ENCODE measurements around the gene CRHR1.
"Not testable (repeated sequence)": the region's sequence is repeated elsewhere in the genome, so short reads cannot be mapped to it uniquely, and the experiment has no call there.

The CRHR1 gene

DNA sequence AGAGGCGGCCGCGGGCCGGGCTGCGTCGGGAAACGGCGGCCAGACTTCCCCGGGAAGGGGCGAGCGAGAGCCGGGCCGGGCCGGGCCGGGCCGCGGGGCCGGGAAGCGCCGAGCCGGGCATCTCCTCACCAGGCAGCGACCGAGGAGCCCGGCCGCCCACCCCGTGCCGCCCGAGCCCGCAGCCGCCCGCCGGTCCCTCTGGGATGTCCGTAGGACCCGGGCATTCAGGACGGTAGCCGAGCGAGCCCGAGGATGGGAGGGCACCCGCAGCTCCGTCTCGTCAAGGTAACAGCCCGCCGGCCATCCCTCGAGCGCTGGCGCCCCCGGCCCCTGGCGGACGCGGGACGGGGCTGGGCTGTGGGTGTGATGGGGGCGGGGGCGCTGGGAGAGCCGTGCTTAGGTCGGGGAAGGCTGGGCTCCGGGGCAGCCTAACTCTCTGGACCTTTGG, at the start of gene CRHR1:
TSS of gene CRHR1 (plus strand) at position 28 of the 448 bp plus-strand sequence. CDS start at position 253, 225 bp downstream.
- DNase-seq (ENCODE audit: low read depth) = no peak

DNA sequence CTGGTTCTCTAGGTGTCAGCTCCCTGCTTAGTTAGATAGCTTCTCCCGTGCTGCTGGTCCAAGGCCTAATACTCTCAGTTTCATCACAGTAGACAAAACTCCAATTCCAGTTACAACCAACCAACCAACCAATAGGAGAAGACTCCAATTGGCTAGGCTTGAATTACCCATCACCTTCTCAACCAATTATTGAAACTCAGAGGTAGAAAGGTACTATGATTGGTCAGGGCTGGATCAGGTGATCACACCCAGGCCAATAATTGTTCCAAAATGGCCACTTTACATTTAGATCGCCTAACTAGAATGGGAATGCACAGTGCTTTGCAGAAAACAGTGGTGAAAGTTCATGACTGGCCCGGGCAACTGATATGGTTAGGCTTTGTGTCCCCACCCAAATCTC, 49.5 kb upstream of the CRHR1 start:
- no peak for DNase-seq (ENCODE audit: low read depth)

DNA sequence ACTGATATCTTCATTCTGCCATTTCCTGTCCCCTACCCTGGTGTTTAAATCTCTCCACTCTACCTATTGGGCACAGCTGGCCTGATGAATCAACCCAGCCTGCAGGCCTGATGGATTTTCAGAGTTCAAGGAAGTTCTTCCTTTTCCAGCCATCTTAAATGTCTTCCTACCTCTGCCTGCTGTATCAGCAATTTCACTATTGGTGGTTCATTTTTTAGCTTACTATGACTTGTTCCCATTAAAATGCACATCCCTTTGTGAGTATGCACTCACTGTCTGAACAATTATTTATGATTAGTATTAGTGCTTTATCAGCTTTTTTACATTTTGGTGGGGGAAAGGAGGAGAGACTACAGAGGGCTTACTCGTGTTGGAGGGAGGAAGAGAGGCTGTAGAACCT, 48.6 kb upstream of the CRHR1 start:
- DNase-seq (ENCODE audit: low read depth) = no peak

DNA sequence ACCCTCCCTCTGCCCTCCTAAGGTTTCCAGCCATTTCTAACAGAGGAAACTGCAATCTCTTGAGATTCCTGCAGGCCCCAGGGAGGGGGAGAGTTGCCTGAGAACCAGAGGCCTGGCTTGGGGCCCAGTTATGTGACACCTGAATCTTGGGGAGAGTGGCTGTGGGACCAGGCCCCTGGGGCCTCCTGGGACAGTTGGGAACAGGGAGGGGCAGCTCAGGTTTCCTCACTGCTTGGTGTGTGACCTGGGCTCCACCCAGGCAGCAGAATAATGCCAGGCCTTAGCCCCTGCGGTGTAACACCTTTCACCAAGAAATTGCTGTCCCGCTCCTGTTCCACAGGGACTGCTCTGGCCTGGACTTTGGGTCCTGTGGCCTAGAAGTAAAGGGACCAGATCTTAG, 44.3 kb upstream of the CRHR1 start:
- no peak for DNase-seq (ENCODE audit: low read depth)

DNA sequence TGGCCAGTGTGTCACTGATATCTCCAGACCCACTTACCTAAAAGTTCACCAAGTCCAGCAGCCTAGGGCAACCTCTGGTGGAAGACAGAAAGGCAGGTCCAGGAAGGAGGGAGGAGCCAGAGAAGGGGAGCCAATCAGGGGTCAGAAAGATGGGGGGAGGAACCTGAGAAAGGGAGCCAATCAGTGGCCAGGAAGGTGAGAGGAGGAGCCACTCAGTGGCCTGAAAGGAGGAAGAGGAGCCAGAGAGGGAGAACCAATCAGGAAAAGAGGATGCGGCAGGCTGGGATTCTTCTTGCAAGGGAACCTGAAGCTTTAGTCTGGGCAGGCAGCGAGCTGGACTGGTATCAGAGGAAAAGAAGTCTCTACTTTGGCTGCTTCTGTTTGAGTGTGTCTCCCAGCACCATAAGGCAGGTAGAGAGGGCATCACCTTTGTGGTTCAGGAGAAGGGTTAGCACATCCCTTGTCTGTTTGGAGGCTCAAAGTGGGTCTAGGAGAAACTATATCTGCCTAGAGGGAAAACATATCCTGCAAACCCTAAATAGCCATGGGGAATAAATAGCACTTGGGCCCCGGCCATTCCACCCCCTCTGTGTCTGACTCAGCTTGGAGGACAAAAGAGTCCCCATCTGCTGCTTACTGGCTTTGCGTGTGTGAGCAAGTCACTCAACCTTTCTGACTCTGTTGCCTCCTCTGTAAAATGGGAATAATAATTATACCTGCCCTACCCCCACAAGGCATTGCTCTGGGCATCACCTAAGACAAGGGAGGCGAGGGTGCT, 43.4 kb upstream of the CRHR1 start:
- no peak for DNase-seq (ENCODE audit: low read depth)

DNA sequence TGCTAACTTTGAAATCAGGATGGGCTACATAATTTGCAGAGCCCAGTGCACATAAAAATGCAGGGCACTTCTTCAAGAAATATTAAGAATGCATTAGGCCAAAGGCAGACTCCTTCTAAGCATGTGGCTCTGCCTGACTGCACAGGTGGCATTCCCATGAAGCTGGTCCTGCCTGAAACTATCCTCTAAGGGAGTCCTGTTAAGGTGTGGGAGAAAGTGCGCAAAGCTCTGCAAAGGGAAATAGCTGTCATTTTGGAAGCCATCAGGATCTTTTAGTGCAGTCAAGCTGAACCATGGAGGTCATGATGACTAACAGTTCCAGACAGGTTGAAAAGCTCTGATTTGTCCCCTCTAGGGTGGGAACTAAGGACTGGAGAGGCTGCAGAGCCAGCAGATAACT, 41.9 kb upstream of the CRHR1 start:
- no peak for DNase-seq (ENCODE audit: low read depth)

DNA sequence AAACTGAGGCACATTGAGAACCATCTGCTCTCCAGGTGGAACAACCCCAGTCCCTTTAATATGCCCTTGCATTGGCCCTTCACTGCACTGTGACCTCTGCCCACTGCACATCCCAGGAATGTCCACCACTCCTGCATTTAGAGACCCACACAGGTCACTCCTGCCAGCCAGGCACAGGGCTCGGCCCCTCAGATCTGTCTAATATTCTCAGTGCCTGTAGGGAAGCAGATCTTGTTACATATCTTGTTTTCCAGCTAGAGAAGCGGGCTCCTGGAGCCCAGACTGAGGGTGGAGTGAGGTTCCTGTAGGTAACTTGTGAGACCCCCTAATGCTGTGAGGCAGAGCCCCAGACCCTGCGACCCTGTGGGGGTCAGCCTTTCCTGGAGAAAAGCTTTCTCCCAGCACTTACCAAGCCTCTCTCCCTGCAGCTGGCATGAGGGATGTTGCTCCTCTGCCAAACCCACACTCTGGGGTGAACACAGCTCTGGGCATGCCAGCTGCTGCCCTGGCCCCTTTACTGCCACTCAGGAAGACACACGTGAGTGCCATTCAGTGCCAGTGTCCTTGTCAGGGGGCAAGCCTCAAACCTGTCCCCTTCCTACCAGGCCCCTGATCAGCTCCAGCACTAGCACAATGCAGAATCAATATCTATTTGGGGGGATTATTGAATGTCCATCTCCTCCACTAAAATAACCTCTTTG, 40.3 kb upstream of the CRHR1 start:
- DNase-seq (ENCODE audit: low read depth) = no peak

DNA sequence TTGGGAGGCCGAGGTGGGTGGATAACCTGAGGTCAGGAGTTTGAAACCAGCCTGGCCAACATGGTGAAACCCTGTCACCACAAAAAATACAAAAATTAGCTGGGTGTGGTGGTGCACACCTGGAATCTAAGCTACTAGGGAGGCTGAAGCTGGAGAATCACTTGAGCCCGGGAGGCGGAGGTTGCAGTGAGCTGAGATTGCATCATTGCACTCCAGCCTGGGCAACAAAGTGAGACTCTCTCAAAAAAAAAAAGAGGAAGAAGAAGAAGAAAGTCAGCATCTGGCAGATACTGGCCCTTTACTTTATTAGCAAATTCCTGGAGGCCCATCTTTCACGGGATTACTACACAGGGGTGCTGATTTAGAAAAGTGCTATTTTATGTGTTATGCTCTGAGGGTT, 39.3 kb upstream of the CRHR1 start:
- DNase-seq (ENCODE audit: low read depth) = not testable (repeated sequence)

DNA sequence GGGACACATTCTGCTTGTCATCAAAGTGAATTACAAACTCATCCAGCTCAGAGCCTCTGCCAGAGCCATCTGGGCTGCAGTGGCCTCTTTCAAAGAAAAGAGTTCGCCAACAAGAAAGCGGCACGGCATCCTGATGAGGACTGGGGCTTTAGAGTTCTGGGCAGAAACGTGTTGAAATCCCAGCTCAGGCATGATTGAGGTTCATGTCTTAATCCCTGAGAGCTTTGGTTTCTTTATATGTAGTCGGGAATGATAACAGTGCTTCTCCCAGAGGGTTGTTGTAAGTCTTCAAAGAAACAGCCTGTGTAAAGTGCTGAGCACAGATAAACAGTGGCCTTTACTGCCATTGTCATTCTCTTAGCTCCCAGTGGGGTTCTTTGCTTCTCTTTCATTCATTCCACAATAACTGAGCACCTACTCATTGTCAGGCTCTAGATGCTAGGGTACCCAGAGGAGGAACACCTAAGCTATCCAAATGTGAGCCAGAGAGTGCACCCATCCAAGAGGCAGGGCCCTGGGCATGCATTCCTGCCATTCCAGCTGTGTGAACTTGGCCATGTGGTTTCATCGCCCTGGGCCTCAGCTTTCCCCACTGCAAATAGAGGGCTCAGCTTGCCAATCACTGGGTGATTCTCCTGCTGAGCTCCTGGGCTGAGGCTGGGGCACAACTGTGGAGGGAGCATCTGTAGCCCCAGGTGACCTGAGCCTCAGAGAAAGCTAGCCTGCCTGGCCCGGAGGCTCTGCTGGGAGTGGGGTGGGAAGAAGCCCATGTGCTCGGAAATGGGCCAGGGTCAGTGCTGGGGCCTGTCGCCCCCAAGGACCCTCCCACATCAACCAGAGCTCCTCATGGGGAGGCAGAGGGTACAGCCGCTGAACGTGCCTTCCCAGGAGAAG, 38.3 kb upstream of the CRHR1 start:
- no peak for DNase-seq (ENCODE audit: low read depth)

DNA sequence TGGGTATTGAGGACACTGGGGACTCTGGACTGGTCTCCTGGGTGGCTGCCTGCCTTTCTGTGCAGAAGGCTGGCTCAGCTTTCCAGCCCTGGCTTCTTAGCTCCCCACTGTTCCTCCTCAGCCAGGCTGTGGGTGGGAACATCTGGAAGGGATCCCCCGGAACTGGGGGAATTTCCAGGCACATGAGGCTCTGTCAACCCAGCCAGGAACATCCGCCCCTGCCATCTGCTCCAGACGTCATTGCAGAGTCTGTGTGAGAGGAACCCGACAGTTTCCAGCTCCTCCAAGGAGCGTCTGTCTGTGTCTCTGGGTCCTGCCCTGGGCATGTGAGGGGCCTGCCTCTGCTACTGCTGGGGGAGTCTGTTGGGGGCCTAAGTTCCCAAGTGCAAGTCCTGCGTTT, 36.2 kb upstream of the CRHR1 start:
- DNase-seq (ENCODE audit: low read depth) = no peak

DNA sequence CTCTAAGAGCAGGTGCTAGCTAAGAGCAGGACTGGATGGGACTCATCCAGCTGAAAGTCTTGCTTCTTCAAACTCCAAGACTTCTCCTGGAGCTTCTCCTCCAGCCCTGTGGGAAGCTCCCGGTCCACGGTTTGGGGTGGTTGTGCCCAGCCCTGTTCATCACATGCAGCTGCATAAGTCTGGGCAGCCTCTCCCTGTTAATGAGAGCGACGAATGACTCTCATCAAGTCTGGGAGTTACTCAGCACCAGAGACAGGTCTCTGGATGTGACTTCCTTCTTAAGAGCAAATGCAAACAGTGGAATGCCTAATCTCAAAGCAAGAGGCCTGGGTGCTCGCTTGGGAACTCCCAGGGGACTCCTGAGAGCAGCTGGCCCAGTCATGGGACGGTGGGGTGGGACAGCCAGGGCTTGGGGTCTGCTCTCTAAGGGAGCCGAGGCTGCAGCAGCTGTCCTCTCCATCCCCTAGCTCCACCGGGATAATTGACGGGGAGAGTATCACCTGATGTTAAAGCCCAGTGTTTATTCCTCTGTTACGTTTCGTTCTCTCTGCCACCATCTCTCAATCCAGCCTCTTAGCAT, 35.3 kb upstream of the CRHR1 start:
- no peak for DNase-seq (ENCODE audit: low read depth)

DNA sequence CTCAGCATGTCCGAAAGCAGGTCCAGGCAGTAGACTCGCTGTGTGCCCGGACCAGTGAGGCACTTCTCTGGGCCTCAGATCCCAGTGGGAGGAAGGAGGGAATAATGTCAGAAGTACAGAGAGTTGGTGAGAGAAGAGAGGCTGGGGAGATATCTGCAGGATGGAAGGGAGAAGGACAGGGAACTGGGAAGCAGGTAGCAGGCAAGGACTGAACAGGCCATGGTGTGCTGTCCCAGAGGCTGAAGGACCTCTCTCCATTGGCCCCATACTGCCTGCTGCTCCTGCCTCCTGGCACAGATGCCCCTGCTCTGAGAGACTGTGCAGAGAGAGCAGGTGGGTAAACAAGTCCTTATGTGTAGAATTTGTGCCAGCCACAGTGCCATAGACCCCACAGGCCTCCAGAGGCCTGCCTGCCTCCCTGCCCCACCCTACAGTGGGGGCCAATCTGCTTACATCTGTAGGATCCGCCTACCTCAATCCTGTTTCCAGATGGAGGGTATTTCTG, 34.2 kb upstream of the CRHR1 start:
- DNase-seq (ENCODE audit: low read depth) = no peak

DNA sequence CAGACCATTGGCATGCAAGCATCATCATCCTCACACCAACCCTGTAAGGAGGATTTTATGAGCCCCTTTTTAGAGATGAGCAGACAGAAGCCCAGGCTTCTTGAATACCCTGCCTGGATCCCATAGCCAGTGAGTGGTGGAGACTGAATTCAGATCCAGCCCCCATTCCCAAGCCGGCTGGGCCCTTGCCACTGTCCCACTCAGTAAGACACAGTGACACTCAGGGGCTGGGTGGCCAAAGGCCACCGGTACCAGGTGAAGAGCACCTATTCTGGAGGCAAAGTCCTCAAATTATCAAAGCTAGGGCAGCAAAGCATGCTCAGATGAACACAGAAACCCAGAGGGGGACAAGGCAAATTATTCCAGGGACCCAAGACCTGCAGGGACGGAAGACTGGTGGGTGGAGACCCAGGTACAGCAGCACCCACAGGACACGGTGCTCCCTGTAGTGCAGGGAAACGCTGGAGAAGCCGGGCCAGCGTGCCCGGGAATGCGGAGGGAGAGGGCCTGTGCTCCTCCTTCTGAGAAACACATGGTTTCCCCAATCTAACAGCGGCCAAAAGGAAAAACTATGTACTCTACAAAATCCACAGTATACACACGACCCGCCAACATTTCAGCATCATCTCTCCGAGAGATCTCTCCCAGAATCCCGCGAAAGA, 33.2 kb upstream of the CRHR1 start:
- DNase-seq (ENCODE audit: low read depth) = no peak

DNA sequence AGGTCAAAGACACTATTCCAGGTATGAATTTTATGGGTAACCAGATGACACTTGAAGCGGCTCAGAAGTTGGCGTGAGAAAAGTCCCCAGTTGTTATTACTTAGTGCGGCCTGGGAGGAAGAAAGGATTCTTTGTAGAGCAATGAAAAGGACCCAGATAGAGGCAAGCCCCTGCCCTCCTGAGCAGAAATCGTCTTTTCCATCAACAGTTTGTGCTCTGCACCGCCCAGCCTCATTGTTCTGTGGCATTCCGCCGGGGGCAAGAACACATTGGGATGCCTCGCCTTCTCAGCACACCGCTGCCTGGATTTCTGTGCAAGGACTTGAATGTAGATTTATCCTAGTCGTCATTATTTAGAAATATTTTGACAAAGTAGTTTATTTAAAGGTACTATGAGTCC, 32.7 kb upstream of the CRHR1 start:
- DNase-seq (ENCODE audit: low read depth) = no peak

DNA sequence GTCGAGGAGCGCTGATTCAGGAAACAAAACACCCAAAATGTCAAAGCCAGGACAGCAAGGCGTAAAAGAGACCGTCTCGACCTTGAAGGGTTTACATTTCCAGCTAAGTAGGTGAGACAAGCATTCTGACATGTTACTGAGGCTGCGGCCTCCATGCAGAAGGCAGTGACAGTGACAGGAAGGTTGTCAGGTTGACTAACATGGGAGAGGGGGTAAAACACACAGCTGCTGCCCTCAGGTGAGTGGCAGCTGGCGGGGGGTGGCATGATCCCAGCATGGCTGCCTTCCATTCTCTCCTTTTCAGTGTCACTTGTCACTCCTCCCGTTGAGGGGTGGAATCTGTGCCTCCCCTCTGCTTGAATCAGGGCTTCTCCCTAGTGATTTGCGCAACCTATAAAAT, 31.9 kb upstream of the CRHR1 start:
- DNase-seq (ENCODE audit: low read depth) = no peak

DNA sequence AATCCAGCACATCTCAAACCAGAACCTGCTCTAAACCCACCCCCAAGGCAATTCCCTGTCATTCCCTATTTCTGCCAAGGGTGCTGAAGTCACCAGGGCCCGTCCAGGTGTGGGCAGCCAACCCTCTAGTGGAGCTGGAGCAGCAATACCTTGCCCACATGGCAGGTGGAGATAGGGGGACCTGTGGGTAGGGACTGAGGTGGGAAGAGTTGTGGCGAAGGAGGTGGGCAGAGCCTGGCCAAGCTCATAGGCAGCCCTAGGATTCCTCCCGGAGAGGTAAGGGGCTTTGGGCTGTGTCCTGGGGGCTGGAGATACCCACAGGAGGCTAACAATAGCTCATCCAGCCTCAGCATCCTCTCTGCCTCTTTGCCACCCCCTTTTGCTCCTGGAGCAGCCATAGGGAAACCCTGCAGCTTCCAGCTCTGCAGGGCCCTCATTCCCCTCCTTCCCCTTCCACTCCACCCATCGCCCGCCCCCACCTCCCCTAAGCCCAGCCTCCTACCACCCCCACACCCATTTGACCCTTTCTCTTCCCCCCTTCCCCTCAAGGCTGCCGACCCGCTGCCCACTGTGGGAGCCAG, 30.4 kb upstream of the CRHR1 start:
- no peak for DNase-seq (ENCODE audit: low read depth)

DNA sequence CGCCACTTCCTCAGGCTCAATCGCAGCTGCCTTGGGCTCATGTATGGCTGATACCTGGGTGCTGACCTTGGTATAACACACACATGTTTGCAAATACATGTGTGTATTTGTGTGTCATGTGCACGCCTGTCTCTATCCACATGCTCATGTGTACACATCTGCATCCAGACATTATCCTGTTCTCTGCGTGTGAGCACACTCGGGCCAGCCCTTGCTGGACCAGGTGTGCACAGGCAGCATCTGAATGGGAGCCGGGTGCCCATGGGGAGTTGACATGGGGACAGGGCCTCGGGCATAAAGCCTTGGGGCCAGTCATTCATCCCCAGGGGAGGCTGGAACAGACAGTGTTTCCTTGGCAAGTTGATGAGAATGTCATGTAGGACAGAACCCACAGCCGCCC, 29.1 kb upstream of the CRHR1 start:
- DNase-seq (ENCODE audit: low read depth) = no peak

DNA sequence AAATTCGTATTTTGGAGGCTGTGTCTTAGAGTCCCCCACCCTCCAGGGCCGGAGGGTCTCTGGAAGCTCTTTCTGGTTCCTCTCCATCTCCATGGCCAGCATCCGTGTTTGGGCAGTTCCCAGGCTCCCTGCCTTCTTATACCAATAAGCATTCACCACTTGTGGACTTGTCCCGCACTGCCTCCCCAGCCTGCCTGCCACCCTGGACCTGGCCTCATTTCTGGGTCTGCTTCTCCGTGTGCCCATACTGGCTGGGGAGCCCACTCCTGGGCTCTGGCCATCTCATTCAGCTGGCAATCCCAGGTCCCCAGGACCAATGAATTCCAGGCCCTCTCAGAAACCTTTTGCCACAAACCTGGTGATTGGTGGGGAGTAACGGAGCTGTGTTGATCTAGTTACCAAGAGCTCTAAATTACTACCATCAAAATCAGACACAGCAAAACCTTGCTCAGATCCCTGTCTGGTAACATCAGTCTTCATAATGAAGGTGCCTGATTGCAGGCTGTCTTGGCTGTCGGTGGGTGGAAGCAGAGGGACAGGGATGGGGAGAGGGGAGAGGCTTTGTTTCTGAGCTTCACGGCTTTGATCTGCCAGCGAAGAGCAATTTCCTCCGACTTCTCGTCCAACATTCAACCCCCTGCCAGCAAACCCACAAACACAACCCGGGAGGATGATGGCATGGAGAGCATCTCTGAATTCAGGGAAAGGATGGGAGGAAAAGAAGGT, 27.7 kb upstream of the CRHR1 start:
- no peak for DNase-seq (ENCODE audit: low read depth)

DNA sequence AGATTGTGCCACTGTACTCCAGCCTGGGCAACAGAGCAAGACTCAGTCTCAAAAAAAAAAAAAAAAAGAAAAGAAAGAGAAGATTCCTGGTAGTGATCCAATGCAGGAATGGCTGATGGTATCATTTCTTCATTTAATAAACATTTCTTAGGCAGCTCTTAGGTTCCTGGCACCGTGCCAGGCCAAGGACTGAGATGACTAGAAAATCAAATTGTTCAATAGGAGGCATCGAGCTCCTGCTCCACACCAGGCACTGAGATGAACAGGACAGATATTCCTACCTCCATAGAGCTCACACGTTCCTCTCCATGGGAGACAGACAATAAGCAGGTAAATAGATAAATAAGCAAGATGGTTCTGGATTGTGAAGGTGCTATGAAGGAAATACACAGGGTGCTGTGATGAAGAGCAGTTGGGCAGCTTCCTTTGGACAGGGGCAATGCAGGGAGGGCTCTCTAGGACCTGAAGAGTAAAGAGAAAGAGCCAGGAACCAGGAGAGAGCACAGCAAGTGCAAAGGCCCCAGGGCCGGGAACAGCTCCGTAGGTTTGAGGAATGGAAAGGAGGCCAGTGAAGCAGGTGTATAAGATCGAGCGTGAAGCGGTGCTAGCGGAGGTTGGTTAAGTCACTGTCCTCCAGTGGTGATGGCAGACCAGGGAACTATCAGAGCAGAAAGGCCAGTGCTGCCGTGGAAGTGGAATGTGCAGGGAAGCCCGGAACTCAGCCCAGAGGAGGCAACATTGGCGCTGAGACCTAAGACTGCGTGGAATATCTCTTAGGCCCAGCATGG, 26.5 kb upstream of the CRHR1 start:
- DNase-seq (ENCODE audit: low read depth) = no peak

DNA sequence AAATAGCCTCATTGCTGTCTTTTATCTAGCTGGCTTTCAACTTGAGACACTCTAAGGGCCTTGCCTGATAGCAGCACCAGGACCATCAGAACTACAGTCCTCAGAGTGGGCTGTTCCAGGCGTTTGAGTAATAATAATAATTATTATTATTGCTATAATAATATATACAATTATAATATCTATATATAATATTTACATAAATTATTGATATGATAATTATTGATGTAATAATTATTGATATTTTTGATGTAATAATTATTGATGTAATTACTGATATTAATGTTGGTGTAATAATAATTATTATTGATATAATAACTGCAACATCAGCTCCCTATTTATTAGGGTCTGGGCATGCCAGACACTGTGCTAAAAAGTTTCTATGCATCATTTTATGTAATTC, 25.6 kb upstream of the CRHR1 start:
- DNase-seq (ENCODE audit: low read depth) = no peak
